Glutamatergic neuron (in vitro differentiated cells): ENCODE data around the gene DST. TPM values are rescaled to one million over a fixed set of nuclear protein-coding genes. Genes with fewer than 3 reads are reported as not detected.

Experiments used
- DNase-seq: peaks from one replicate; pipeline ENCODE4 v3.0.0; 2022
- H3K27ac Mint-ChIP-seq: one replicate; pipeline ENCODE4 v1.8.0; 2020; ENCODE audit warnings: mild to moderate bottlenecking, mixed read lengths, inconsistent platforms; ENCODE audit not compliant: unreplicated experiment
- H3K27me3 Mint-ChIP-seq: one replicate; pipeline ENCODE4 v1.8.0; 2020; ENCODE audit warnings: mild to moderate bottlenecking, moderate library complexity, mixed read lengths, inconsistent platforms; ENCODE audit not compliant: unreplicated experiment
- H3K36me3 Mint-ChIP-seq: one replicate; pipeline ENCODE4 v1.8.0; 2020; ENCODE audit warnings: mild to moderate bottlenecking, mixed read lengths, inconsistent platforms; ENCODE audit not compliant: unreplicated experiment
- H3K4me1 Mint-ChIP-seq: one replicate; pipeline ENCODE4 v1.8.0; 2020; ENCODE audit warnings: mild to moderate bottlenecking, low read depth, mixed read lengths, inconsistent platforms; ENCODE audit not compliant: unreplicated experiment
- H3K4me3 Mint-ChIP-seq: one replicate; pipeline ENCODE4 v1.8.0; 2020; ENCODE audit warnings: mild to moderate bottlenecking, mixed read lengths, inconsistent platforms; ENCODE audit not compliant: unreplicated experiment
- H3K9me3 Mint-ChIP-seq: one replicate; pipeline ENCODE4 v1.8.0; 2020; ENCODE audit warnings: mild to moderate bottlenecking, moderate library complexity, mixed read lengths, inconsistent platforms; ENCODE audit not compliant: unreplicated experiment
- CTCF ChIP-seq: fragments of 200-600 bp; sonication (generic); IDR thresholded peaks from one replicate; pipeline ENCODE4 v1.5.0; 2021; ENCODE audit not compliant: partially characterized antibody, unreplicated experiment
- total RNA-seq: library from RNA; stranded (reverse); fragmentation: NEBNext Ultra II Directional; extraction: Animal tissue kit (Norgen Biotek cat#: 25700); gene quantifications from one replicate; pipeline ENCODE4 v1.2.1, GENCODE V29; 2021; ENCODE audit not compliant: unreplicated experiment

The DST gene
- total RNA-seq, 1 donor from 2014 or later, result 981 TPM

- peaks cover 8% of the 10 kb centered on the region for H3K9me3 Mint-ChIP-seq
- H3K36me3 Mint-ChIP-seq, result no peaks in the 10 kb centered on the region
- no peak overlapping the region for H3K27ac Mint-ChIP-seq
- H3K4me3 Mint-ChIP-seq, result no peak overlapping the region
- no peak for DNase-seq
- H3K27me3 Mint-ChIP-seq, result peaks cover 6% of the 10 kb centered on the region
- peaks cover 15% of the 10 kb centered on the region for H3K4me1 Mint-ChIP-seq
- TF ChIP-seq CTCF, result no peak
These were observed 107.8 kb downstream of the DST start for GRCh38 chr6:56534680-56535419.

GRCh38 chr6:56532766-56533551 lies 109.7 kb downstream of the DST start:
- no peak overlapping the region for H3K4me3 Mint-ChIP-seq
- TF ChIP-seq CTCF, result no peak

GRCh38 chr6:56531839-56532595 lies 110.7 kb downstream of the DST start:
- no peak overlapping the region for H3K27ac Mint-ChIP-seq
- no peak overlapping the region for H3K4me3 Mint-ChIP-seq
- H3K27me3 Mint-ChIP-seq, result no peaks in the 10 kb centered on the region

More at GRCh38 chr6:56532766-56533551, 109.7 kb downstream of the DST start:
- peaks cover 7% of the 10 kb centered on the region for H3K9me3 Mint-ChIP-seq
- H3K36me3 Mint-ChIP-seq, result no peaks in the 10 kb centered on the region
- peaks cover 6% of the 10 kb centered on the region for H3K27me3 Mint-ChIP-seq
- H3K4me1 Mint-ChIP-seq, result peaks cover 8% of the 10 kb centered on the region
- H3K27ac Mint-ChIP-seq, result no peak overlapping the region
- no peak for DNase-seq

GRCh38 chr6:56529594-56530191 lies 113.0 kb downstream of the DST start:
- Mint-ChIP-seq H3K36me3 (no peaks in the 10 kb centered on the region), H3K9me3 (peaks cover 6% of the 10 kb centered on the region), H3K4me3 (no peak overlapping the region), H3K27ac (no peak overlapping the region), H3K4me1 (peaks cover 7% of the 10 kb centered on the region), H3K27me3 (no peaks in the 10 kb centered on the region)
- no peak for DNase-seq
- TF ChIP-seq CTCF, result no peak

More at GRCh38 chr6:56531839-56532595, 110.7 kb downstream of the DST start:
- no peak for DNase-seq
- Mint-ChIP-seq H3K36me3 (no peaks in the 10 kb centered on the region), H3K9me3 (peaks cover 7% of the 10 kb centered on the region), H3K4me1 (peaks cover 3% of the 10 kb centered on the region)
- TF ChIP-seq CTCF, result no peak
